ENCODE data around the gene MIAT. TPM values are rescaled to one million over a fixed set of nuclear protein-coding genes. Genes with fewer than 3 reads are reported as not detected.
A peak's percentile ranks its signal among the peaks of the same experiment; 100 is the strongest.

The MIAT gene
- total and polyA plus RNA-seq, 2 of the 13 experiments (the other 11 are each of a cell fraction or from before 2014, with no cell fraction given), result 0.04 TPM; not detected in 1

DNA sequence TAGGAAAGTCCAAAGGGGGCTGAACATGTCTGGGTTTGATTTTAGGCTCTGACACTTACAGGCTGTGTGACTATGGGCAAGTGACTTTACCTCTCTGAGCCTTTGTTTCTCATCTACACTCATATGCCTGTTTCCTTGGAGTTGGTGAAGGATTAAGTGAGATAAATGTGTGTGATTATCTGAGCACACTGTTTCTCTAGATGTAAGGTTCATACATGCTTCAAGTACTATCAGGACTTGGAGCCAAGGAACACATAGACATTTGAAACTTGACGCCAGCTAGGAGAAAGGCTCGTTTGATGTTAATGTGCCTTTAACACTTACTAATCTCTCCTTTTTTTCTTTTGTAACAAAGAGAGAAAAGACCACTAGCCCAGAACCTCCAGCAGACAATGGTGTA, 49.3 kb upstream of the MIAT start:
- in situ Hi-C loops (cut with HindIII; ENCODE audit: extremely low pct_ligation_motif_present, low pct_unique_long_range_greater_than_20kb) (no loop called here), intact Hi-C loops (cut with micrococcal nuclease; ENCODE audit: unreplicated experiment) (no loop called here)
- ChIA-PET POLR2A (no interaction called here), CTCF (ENCODE audit: low intra/inter-chr PET ratio, low total read pairs) (no interaction called here)
- Histone ChIP-seq H3K79me2 (ENCODE audit: insufficient read depth, low read length) (no peaks in the 10 kb centered on the region), H3K9me3 (ENCODE audit: low read length) (no peaks in the 10 kb centered on the region), H2AFZ (ENCODE audit: low read length) (no peak overlapping the region), H3K4me2 (ENCODE audit: low read depth, low read length) (no peak overlapping the region), H3K4me3 (replicated peaks in 1 of 3; ENCODE audit: insufficient read depth in 1 of 3, low read depth in 2 of 3, low read length in 3 of 3) (no peak overlapping the region), H3K36me3 (replicated peaks in 1 of 2; ENCODE audit: control insufficient read depth in 1 of 2, insufficient read depth in 2 of 2, low read length in 2 of 2) (no peaks in the 10 kb centered on the region), H4K20me1 (ENCODE audit: insufficient read depth, low read length) (no peaks in the 10 kb centered on the region), H3K27me3 (ENCODE audit: control insufficient read depth in 1 of 2, insufficient read depth in 2 of 2, low read length in 2 of 2) (peaks cover 0 to 5% of the 10 kb centered on the region in 2 experiments; a peak in 1 of 5 replicates), H3K4me1 (ENCODE audit: insufficient read depth, low read length) (no peaks in the 10 kb centered on the region), H3K27ac (ENCODE audit: extremely low read length, insufficient read depth, low read length) (no peak overlapping the region), H3K9ac (ENCODE audit: insufficient read depth, low read depth, low read length) (no peak overlapping the region)
- no peak for FAIRE-seq
- no peak for ATAC-seq
- no TSS peak for BruUV-seq (replicated peaks)
- WGBS (ENCODE audit: low lambda C conversion rate), result 31% methylated on average over 2 of the region's 2 CpGs
- no peak for DNase-seq (ENCODE audit: low spot score)
- peak; percentile 49; the same call in 1 of the 2 replicates for TF ChIP-seq ZNF768 (CRISPR knock-in tag; IDR thresholded peaks at IDR 0.05)
- no peak for TF ChIP-seq ZZZ3 (CRISPR knock-in tag; IDR thresholded peaks at IDR 0.05; ENCODE audit: borderline replicate concordance)

DNA sequence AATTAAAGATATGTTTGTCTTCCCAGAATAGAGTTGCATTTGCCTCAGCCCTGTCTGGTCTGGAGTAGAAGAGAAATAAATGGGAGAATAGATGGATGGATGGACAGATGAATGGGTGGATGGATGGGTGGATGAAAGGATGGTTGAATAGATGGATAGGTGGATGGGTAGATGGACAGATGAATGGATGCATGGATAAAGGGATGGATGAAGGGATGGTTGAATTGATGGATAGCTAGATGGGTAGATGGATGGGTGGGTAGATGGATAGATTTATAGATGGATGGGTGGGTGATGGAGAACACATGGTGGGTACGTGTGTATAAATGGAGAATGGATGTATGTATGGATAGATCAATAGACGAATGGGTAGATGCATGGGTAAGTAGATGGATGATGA, 48.1 kb upstream of the MIAT start:
- H4K20me1 ChIP-seq (ENCODE audit: insufficient read depth, low read length), result no peaks in the 10 kb centered on the region
- no peaks in the 10 kb centered on the region for H3K9me3 ChIP-seq (ENCODE audit: low read length)
- no peaks in the 10 kb centered on the region for H3K79me2 ChIP-seq (ENCODE audit: insufficient read depth, low read length)
- intact Hi-C loops (cut with micrococcal nuclease; ENCODE audit: unreplicated experiment), result no loop called here
- in situ Hi-C loops (cut with HindIII; ENCODE audit: extremely low pct_ligation_motif_present, low pct_unique_long_range_greater_than_20kb), result no loop called here
- no peak overlapping the region for H2AFZ ChIP-seq (ENCODE audit: low read length)
- TF ChIP-seq, protein P1, sequence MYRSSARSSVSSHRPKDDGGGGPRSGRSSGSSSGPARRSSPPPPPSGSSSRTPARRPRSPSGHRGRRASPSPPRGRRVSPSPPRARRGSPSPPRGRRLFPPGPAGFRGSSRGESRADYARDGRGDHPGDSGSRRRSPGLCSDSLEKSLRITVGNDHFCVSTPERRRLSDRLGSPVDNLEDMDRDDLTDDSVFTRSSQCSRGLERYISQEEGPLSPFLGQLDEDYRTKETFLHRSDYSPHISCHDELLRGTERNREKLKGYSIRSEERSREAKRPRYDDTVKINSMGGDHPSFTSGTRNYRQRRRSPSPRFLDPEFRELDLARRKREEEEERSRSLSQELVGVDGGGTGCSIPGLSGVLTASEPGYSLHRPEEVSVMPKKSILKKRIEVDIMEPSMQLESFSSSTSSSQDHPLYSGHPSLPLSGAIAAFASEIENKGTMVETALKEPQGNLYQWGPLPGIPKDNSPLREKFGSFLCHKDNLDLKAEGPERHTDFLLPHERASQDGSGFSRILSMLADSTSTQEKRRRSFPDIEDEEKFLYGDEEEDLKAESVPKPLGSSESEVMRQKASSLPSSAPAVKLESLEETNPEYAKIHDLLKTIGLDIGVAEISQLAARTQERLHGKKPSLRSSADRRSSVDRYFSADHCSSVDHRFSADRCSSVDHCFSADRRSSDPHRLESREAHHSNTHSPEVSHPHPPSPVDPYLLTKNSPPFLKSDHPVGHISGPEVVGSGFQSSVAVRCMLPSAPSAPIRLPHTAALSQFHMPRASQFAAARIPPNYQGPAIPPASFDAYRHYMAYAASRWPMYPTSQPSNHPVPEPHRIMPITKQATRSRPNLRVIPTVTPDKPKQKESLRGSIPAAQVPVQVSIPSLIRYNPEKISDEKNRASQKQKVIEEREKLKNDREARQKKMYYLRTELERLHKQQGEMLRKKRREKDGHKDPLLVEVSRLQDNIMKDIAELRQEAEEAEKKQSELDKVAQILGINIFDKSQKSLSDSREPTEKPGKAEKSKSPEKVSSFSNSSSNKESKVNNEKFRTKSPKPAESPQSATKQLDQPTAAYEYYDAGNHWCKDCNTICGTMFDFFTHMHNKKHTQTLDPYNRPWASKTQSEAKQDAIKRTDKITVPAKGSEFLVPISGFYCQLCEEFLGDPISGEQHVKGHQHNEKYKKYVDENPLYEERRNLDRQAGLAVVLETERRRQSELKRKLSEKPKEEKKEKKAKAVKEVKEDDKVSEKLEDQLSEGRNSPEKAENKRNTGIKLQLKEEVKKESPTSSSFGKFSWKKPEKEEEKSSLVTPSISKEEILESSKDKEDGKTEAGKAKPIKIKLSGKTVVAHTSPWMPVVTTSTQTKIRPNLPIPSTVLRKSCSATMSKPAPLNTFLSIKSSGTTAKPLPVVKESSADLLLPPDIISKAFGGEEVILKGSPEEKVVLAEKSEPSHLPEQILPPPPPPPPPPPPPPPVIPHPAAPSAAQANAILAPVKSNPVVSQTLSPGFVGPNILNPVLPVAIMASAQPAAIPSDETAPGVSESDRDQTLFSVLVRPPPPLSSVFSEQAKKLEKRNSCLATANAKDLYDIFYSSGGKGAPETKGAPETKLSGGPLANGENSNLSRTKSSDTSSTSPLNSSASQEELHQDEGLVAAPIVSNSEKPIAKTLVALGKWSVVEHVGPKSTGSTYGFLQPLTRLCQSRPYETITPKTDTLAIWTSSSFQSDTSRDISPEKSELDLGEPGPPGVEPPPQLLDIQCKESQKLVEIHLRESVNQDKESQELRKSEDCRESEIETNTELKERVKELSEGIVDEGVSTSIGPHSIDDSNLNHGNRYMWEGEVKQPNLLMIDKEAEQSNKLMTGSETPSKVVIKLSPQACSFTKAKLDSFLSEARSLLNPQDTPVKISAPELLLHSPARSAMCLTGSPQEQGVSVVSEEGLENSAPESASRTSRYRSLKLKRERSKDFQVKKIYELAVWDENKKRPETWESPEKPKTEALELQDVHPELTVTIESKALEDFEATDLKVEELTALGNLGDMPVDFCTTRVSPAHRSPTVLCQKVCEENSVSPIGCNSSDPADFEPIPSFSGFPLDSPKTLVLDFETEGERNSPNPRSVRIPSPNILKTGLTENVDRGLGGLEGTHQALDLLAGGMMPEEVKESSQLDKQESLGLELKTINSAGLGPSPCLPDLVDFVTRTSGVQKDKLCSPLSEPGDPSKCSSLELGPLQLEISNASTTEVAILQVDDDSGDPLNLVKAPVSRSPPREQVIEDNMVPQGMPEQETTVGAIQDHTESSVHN (CRISPR knock-in tag; IDR thresholded peaks at IDR 0.05), result no peak
- H3K4me1 ChIP-seq (ENCODE audit: insufficient read depth, low read length), result no peaks in the 10 kb centered on the region
- WGBS (ENCODE audit: low lambda C conversion rate), result 2% methylated on average over 2 of the region's 2 CpGs
- no peak overlapping the region for H3K27ac ChIP-seq (ENCODE audit: extremely low read length, insufficient read depth, low read length)
- H3K36me3 ChIP-seq (replicated peaks in 1 of 2; ENCODE audit: control insufficient read depth in 1 of 2, insufficient read depth in 2 of 2, low read length in 2 of 2), result no peaks in the 10 kb centered on the region
- no peak for ATAC-seq
- no peak overlapping the region for H3K4me2 ChIP-seq (ENCODE audit: low read depth, low read length)
- no peak for FAIRE-seq
- no peak overlapping the region for H3K4me3 ChIP-seq (replicated peaks in 1 of 3; ENCODE audit: insufficient read depth in 1 of 3, low read depth in 2 of 3, low read length in 3 of 3)
- no TSS peak for BruUV-seq (replicated peaks)
- no peak overlapping the region for H3K9ac ChIP-seq (ENCODE audit: insufficient read depth, low read depth, low read length)
- ChIA-PET CTCF (ENCODE audit: low intra/inter-chr PET ratio, low total read pairs) (no interaction called here), POLR2A (interaction anchor here (0.6 kb wide), 1 partner anchor 236 kb away, joined by 3 read pairs; no protein-coding TSS in a partner anchor)
- H3K27me3 ChIP-seq (ENCODE audit: control insufficient read depth in 1 of 2, insufficient read depth in 2 of 2, low read length in 2 of 2), result peaks cover 0 to 6% of the 10 kb centered on the region in 2 experiments; a peak in 1 of 5 replicates
- no peak for DNase-seq (ENCODE audit: low spot score)
